Stomach (tissue), 4 donors: ENCODE results near the gene HS6ST2.

Experiments
- CTCF ChIP-seq, 7 experiments: fragments of 450-650 bp in 4 of 7; fragments of 200-600 bp in 3 of 7; sonication (generic) in 3 of 7; IDR thresholded peaks; one replicate each; pipeline ENCODE4 v1.5.1; 2016 to 2019; ENCODE audit warnings: antibody characterized with exemption in 7 of 7, control low read depth in 2 of 7, mild to moderate bottlenecking in 1 of 7
- EP300 ChIP-seq: sonication (generic); formaldehyde crosslinking; IDR thresholded peaks from one replicate; pipeline ENCODE4 v1.6.1; 2017; ENCODE audit warnings: antibody characterized with exemption
- POLR2A ChIP-seq, 4 donors: fragments of 450-650 bp; IDR thresholded peaks; one replicate each; pipeline ENCODE4 v1.6.1; 2016; ENCODE audit warnings: antibody characterized with exemption in 4 of 4, control low read depth in 2 of 4, mild to moderate bottlenecking in 1 of 4, moderate library complexity in 1 of 4
- POLR2AphosphoS5 ChIP-seq, 3 donors: sonication (generic); formaldehyde crosslinking; IDR thresholded peaks; one replicate each; pipeline ENCODE4 v1.6.1; 2016; ENCODE audit warnings: antibody characterized with exemption in 3 of 3

- TF ChIP-seq CTCF (IDR thresholded peaks at IDR 0.05) = no peak
- TF ChIP-seq POLR2A (IDR thresholded peaks at IDR 0.05) = no peak
- no peak for TF ChIP-seq EP300
- no peak for TF ChIP-seq POLR2AphosphoS5 (IDR thresholded peaks at IDR 0.05)
These were observed 125.1 kb downstream of the HS6ST2 start for GRCh38 chrX:132833373-132833772.
